Chondrocyte (in vitro differentiated cells): ENCODE measurements around the gene OXLD1. TPM values are rescaled to one million over a fixed set of nuclear protein-coding genes. Genes with fewer than 3 reads are reported as not detected.

Source experiments
- DNase-seq: peaks from one replicate; pipeline ENCODE4 v3.0.0; 2021; ENCODE audit warnings: mixed read lengths, low spot score
- H3K27ac Mint-ChIP-seq: one replicate; pipeline ENCODE4 v1.8.0; 2021; ENCODE audit warnings: mild to moderate bottlenecking, moderate library complexity, mixed read lengths; ENCODE audit not compliant: unreplicated experiment
- H3K27me3 Mint-ChIP-seq: 2 replicates; pipeline ENCODE4 v1.8.0; 2021; ENCODE audit warnings: low read depth, mixed read lengths
- H3K36me3 Mint-ChIP-seq: 2 replicates; pipeline ENCODE4 v1.8.0; 2021; ENCODE audit warnings: low read depth, mixed read lengths
- H3K4me1 Mint-ChIP-seq: 2 replicates; pipeline ENCODE4 v1.8.0; 2021; ENCODE audit warnings: low read depth, mild to moderate bottlenecking, mixed read lengths
- H3K4me3 Mint-ChIP-seq: one replicate; pipeline ENCODE4 v1.8.0; 2021; ENCODE audit warnings: mild to moderate bottlenecking, moderate library complexity, mixed read lengths; ENCODE audit not compliant: unreplicated experiment
- H3K9me3 Mint-ChIP-seq: 2 replicates; pipeline ENCODE4 v1.8.0; 2021; ENCODE audit warnings: low read depth, mixed read lengths
- total RNA-seq: library from RNA; stranded (reverse); gene quantifications from 3 replicates; pipeline ENCODE4 v1.2.1, GENCODE V29; 2021
- TF ChIP-seq, protein P1 (sequence below): fragments of 200-600 bp; sonication (generic); IDR thresholded peaks from 2 replicates; pipeline ENCODE4 v1.5.0; 2021; ENCODE audit warnings: antibody characterized with exemption, mild to moderate bottlenecking, moderate library complexity

Gene OXLD1
- total RNA-seq, 1 donor from 2014 or later: 24.2 TPM

DNA sequence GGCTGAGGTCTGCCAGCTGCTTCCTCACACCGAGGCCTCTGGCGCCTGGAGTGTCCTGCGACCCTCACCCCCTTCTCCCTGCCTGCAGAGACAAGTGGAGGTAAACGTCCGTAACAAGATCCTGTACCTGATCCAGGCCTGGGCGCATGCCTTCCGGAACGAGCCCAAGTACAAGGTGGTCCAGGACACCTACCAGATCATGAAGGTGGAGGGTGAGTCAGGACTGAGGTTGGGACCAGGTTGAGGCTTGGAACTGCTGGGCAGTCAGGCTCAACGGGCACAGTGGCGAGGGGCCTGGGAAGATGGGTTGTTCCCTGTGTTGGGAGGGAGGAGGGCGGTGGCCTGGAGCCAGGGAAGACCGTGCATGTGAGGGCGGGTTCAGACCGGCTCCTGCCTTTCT is 22.2 kb upstream of the OXLD1 start:
- TF ChIP-seq, protein P1, sequence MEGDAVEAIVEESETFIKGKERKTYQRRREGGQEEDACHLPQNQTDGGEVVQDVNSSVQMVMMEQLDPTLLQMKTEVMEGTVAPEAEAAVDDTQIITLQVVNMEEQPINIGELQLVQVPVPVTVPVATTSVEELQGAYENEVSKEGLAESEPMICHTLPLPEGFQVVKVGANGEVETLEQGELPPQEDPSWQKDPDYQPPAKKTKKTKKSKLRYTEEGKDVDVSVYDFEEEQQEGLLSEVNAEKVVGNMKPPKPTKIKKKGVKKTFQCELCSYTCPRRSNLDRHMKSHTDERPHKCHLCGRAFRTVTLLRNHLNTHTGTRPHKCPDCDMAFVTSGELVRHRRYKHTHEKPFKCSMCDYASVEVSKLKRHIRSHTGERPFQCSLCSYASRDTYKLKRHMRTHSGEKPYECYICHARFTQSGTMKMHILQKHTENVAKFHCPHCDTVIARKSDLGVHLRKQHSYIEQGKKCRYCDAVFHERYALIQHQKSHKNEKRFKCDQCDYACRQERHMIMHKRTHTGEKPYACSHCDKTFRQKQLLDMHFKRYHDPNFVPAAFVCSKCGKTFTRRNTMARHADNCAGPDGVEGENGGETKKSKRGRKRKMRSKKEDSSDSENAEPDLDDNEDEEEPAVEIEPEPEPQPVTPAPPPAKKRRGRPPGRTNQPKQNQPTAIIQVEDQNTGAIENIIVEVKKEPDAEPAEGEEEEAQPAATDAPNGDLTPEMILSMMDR: no peak
- Mint-ChIP-seq H3K4me3 (no peak overlapping the region), H3K27ac (no peak overlapping the region), H3K27me3 (no peaks in the 10 kb centered on the region), H3K9me3 (no peaks in the 10 kb centered on the region), H3K4me1 (peaks cover 16% of the 10 kb centered on the region), H3K36me3 (peaks cover 24% of the 10 kb centered on the region)
- DNase-seq: no peak

DNA sequence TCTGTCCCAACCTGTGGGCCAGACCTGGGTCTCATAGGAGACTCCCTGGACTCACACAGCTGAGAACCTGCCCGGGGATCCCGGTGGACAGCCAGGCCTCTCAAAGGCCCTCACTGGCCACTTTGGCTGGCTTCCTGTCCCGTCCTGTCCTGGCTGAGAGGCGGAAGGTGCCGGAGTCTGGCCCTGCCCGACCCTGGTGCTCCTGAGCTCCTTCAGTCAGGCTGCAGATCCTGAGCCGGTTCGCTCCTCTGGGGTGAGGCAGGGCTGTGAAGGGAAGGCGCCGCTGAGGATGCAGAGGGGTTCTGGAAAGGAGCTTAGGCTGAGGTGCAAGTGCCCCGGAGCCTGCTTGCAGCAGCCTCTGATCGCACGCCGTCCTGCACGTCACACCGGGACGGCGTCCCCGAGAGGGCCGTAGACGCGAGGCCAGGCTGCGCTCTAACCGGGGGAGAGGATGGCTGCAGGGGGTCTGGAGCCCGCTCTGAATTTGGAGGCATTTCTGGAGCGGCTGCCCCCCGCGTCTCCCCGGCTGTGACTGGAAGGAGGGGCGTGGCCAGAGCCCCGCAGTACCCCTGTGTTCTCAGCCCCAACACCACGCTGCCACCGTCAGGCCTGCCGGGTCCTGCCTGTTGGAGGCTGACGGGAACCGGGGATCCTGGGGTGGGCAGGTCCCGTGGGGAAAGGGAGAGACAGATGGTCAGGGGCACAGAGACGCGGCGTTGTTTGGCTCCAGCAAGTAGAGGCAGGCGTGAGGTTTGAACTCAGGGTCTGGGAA is 21.6 kb upstream of the OXLD1 start:
- Mint-ChIP-seq H3K36me3 (peaks cover 24% of the 10 kb centered on the region), H3K4me1 (peaks cover 18% of the 10 kb centered on the region), H3K9me3 (no peaks in the 10 kb centered on the region), H3K4me3 (no peak overlapping the region), H3K27ac (no peak overlapping the region), H3K27me3 (no peaks in the 10 kb centered on the region)
- DNase-seq: no peak
- TF ChIP-seq, protein P1: no peak

DNA sequence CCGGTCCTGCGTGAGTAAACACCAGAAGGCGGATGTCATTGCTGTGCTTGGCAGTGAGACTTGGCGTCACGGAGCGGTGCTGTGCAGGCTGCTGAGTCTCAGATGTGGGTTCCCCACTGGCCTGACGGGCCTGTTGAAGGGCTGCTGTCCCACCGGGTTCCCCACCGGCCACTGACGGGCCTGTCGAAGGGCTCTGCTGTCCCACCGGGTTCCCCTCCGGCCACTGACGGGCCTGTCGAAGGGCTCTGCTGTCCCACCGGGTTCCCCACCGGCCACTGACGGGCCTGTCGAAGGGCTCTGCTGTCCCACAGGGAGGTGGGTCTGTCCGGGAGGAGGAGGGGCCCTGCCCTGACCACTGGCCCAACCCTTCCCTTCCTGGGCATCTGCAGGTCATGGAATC is 20.2 kb upstream of the OXLD1 start:
- H3K4me3 Mint-ChIP-seq: no peak overlapping the region
- no peaks in the 10 kb centered on the region for H3K27me3 Mint-ChIP-seq
- H3K9me3 Mint-ChIP-seq: no peaks in the 10 kb centered on the region
- TF ChIP-seq, protein P1: no peak
- peaks cover 18% of the 10 kb centered on the region for H3K36me3 Mint-ChIP-seq
- H3K27ac Mint-ChIP-seq: no peak overlapping the region
- peaks cover 30% of the 10 kb centered on the region for H3K4me1 Mint-ChIP-seq
- DNase-seq: no peak

DNA sequence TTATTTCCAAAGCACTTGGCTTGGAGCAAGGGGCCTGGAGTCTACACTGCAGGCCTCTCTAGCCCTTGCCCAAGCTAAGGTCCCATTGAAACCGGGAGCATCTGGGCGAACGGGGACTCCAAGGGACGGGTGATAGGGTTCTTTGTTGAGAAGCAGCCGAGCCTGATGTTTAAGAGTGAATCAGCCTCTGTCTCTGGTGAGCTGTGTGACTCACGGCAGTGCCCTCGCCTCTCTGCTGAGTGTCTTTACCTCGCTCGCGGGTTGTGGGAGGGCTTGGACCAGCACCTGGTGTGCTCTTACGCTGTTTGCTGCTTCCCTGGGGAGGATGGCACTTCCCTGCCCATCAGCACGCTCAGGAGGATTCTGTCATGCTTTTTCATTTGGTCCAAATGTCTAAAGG is 18.7 kb upstream of the OXLD1 start:
- Mint-ChIP-seq H3K4me3 (peak overlapping the region; percentile 89), H3K27me3 (no peaks in the 10 kb centered on the region), H3K27ac (peak overlapping the region; percentile 96), H3K36me3 (peaks cover 15% of the 10 kb centered on the region), H3K4me1 (peaks cover 33% of the 10 kb centered on the region), H3K9me3 (no peaks in the 10 kb centered on the region)
- TF ChIP-seq, protein P1: no peak
- DNase-seq: no peak

DNA sequence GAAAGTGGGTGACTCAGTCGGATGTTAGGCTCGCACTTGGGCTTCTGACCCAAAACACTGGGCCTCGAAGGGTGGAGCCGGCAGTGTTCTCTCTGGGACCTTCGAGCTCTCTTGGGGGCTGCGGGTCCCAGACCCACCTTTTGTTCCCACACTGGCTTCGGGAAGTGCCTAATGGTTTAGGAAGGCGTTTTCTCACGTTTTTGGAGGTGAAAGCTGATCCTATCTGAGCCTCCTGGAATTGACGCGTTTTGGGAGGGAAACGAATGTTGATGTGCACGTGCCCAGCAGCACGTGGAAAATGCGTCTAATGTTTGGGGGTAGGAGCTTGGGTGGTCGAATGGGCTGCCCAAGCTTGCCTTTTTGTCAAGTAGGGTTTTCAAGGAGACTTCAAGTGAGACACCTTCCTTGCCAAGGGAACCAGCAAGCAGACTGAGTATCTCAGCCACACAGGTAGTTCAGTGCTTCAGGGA is 18.1 kb upstream of the OXLD1 start:
- TF ChIP-seq, protein P1: no peak
- Mint-ChIP-seq H3K4me1 (peaks cover 33% of the 10 kb centered on the region), H3K27me3 (no peaks in the 10 kb centered on the region), H3K4me3 (peak overlapping the region; percentile 89), H3K36me3 (peaks cover 13% of the 10 kb centered on the region), H3K27ac (peak overlapping the region; percentile 96), H3K9me3 (no peaks in the 10 kb centered on the region)
- no peak for DNase-seq
